Transverse colon (tissue), 4 donors: ENCODE measurements around the gene MAP3K3. TPM values are rescaled to one million over a fixed set of nuclear protein-coding genes. Genes with fewer than 3 reads are reported as not detected.

Experiments
- DNase-seq: peaks from one replicate; pipeline ENCODE4 v3.0.0-alpha.2; 2019
- H3K27ac ChIP-seq, 4 donors: fragments of 200-600 bp; sonication (generic); 2 replicates each; pipeline ENCODE4 v1.5.1; 2016 to 2018; ENCODE audit warnings: inconsistent platforms in 4 of 4
- H3K27me3 ChIP-seq: fragments of 200-600 bp; sonication (generic); 2 replicates; pipeline ENCODE4 v1.5.1; 2017; ENCODE audit warnings: inconsistent platforms
- H3K36me3 ChIP-seq, 4 donors: fragments of 200-600 bp; sonication (generic); 2 replicates each; pipeline ENCODE4 v1.5.1; 2017 to 2019; ENCODE audit warnings: inconsistent platforms in 4 of 4
- H3K4me1 ChIP-seq, 4 donors: fragments of 200-600 bp; sonication (generic); 2 replicates each; pipeline ENCODE4 v1.5.1; 2017 to 2020; ENCODE audit warnings: inconsistent platforms in 4 of 4
- H3K4me3 ChIP-seq, 4 donors: fragments of 200-600 bp; sonication (generic); 1 replicate in 1 of 4; 2 replicates in 3 of 4; pipeline versions ENCODE4 v1.5.1 to v1.6.1; 2017 to 2019; ENCODE audit warnings: inconsistent platforms in 4 of 4
- H3K9me3 ChIP-seq, 2 donors: fragments of 200-600 bp; sonication (generic); 2 replicates each; pipeline ENCODE4 v1.5.1; 2017 to 2019; ENCODE audit warnings: inconsistent platforms in 2 of 2
- EP300 ChIP-seq: sonication (generic); formaldehyde crosslinking; IDR thresholded peaks from one replicate; pipeline ENCODE4 v1.6.1; 2017; ENCODE audit warnings: antibody characterized with exemption, low read depth
- POLR2A ChIP-seq: fragments of 450-650 bp; IDR thresholded peaks from one replicate; pipeline ENCODE4 v1.6.1; 2016; ENCODE audit warnings: antibody characterized with exemption, mild to moderate bottlenecking, moderate library complexity
- POLR2AphosphoS5 ChIP-seq, 3 donors: sonication (generic); formaldehyde crosslinking; IDR thresholded peaks; one replicate each; pipeline ENCODE4 v1.6.1; 2016; ENCODE audit warnings: antibody characterized with exemption in 3 of 3
- WGBS, 2 donors: methylation state at CpG; one replicate each; pipeline ENCODE4 v1.1.5; 2018; ENCODE audit warnings: low coverage in 1 of 2; 5-methylcytosine and 5-hydroxymethylcytosine counted together
- in situ Hi-C, 4 donors: fragments of 200-750 bp; cut with MboI; loops; one replicate each; pipeline versions ENCODE4 v1.15.0 to v1.15.1; 2017; ENCODE audit warnings: low sequenced_read_pairs in 3 of 4, low pct_ligation_motif_present in 1 of 4, low pct_unique_long_range_greater_than_20kb in 1 of 4
- intact Hi-C: fragments of 100-400 bp; cut with DNase I; formaldehyde crosslinking; loops from one replicate; pipeline ENCODE4 v1.15.1; 2023; ENCODE audit warnings: low total_unique reads
- total RNA-seq, 4 donors: library from RNA; depleted of rRNA; stranded (reverse); fragments of >200 nt; gene quantifications; one replicate each; pipeline ENCODE4 v1.1.0, GENCODE V29; 2016
- TF ChIP-seq, protein P1 (sequence below), 5 experiments: fragments of 200-600 bp in 3 of 5; fragments of 450-650 bp in 2 of 5; sonication (generic) in 3 of 5; IDR thresholded peaks; 1 replicate in 2 of 5; 2 replicates in 3 of 5; pipeline ENCODE4 v1.5.1; 2016 to 2017; ENCODE audit warnings: antibody characterized with exemption in 5 of 5, inconsistent platforms in 3 of 5, mild to moderate bottlenecking in 2 of 5, moderate library complexity in 1 of 5

The MAP3K3 gene
- total RNA-seq, 4 donors from 2014 or later: 15.7 to 32.1 (median 24.7) TPM

DNA sequence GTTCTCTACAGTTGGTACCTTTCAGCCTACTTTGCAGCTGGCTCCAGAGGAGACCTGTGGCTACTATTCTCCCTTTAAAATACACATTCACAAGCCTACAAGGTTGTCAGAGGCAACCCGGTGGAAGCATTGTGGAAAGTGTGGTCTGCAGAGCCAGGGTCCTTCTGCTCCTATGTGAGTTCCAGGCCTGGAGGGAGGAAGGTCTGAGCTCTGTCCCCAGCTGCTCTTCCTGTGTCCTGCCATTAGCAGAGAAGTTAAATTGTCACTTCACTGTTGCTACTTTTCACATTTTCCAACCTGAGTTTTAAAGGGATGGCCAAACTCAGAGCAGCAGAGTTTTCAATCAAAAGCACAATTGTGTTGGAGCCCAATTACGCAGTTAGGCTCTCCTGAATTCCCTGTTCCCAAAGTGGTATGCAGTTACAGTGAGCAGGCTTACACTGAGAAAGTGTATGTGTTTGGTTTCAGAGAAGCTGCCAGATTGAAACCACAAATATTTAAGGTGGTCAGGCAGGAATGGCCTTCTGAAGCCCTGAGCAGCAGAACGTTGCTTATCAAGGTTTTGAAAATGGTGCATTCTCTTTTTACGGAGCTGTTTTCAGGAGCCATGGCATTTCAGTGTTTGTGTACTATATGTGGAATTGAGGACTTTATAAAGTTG lies 25.0 kb downstream of the MAP3K3 start:
- TF ChIP-seq POLR2AphosphoS5 (IDR thresholded peaks at IDR 0.05) (no peak), POLR2A (no peak)
- Histone ChIP-seq H3K4me3 (no peak overlapping the region), H3K27me3 (no peaks in the 10 kb centered on the region), H3K36me3 (peaks cover 0 to 8% (median 0%) of the 10 kb centered on the region in 4 donors), H3K27ac (peak overlapping the region in 1 of 4 donors; percentile 17), H3K9me3 (no peaks in the 10 kb centered on the region), H3K4me1 (peaks cover 0 to 9% (median 0%) of the 10 kb centered on the region in 4 donors)
- in situ Hi-C loops: no loop called here
- no peak for DNase-seq
- WGBS, 2 donors: 81% methylated on average over 4 of the region's 4 CpGs; no CpG with 5 or more reads in 1 of the 2 donors
- intact Hi-C loops: no loop called here

DNA sequence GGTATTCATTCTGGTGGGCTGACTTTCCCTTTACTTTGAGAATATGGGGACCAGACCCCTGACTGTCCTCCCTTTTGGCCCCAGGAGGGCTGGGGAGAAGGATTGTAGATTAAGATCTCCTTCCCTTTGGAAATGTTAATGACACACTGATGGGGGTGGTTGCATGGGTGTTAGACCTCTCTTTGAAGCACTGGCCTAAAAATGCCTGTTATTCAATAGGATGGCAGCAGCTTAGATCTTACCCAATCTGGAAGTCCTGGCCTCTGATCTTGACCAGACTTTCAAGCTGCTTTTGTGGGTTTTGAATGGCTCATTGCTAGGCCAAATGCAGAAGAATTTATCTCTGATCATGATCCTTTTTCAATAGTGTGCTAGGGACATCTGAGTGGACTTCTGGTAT lies 25.7 kb downstream of the MAP3K3 start:
- no peak overlapping the region for H3K4me3 ChIP-seq
- H3K27me3 ChIP-seq: no peaks in the 10 kb centered on the region
- no peak overlapping the region for H3K27ac ChIP-seq
- in situ Hi-C loops: no loop called here
- H3K4me1 ChIP-seq: peaks cover 0 to 12% (median 3%) of the 10 kb centered on the region in 4 donors
- intact Hi-C loops: no loop called here
- no peaks in the 10 kb centered on the region for H3K9me3 ChIP-seq
- peaks cover 0 to 12% (median 0%) of the 10 kb centered on the region in 4 donors for H3K36me3 ChIP-seq
- TF ChIP-seq, protein P1, sequence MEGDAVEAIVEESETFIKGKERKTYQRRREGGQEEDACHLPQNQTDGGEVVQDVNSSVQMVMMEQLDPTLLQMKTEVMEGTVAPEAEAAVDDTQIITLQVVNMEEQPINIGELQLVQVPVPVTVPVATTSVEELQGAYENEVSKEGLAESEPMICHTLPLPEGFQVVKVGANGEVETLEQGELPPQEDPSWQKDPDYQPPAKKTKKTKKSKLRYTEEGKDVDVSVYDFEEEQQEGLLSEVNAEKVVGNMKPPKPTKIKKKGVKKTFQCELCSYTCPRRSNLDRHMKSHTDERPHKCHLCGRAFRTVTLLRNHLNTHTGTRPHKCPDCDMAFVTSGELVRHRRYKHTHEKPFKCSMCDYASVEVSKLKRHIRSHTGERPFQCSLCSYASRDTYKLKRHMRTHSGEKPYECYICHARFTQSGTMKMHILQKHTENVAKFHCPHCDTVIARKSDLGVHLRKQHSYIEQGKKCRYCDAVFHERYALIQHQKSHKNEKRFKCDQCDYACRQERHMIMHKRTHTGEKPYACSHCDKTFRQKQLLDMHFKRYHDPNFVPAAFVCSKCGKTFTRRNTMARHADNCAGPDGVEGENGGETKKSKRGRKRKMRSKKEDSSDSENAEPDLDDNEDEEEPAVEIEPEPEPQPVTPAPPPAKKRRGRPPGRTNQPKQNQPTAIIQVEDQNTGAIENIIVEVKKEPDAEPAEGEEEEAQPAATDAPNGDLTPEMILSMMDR (IDR thresholded peaks at IDR 0.05): no peak
- TF ChIP-seq EP300 (no peak), POLR2A (no peak), POLR2AphosphoS5 (IDR thresholded peaks at IDR 0.05) (no peak)
- DNase-seq: no peak

DNA sequence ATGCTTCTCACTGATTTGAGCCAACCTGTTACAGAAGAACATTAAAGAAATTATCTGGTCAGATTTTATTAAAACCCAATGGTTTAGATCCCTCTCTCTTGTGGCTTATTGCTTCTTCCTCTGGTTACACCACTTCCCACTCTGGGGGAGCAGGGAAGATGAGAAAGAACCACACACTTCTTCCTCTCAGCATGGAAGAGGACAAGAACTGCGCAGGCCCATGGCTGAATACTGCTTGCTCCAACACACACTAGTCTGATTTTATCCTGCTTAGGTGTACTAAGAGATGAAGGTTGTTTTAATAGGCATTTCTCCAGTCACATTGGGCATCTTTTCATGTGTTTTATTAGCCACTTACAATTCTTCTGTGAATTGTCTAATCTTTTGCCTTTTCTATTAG lies 27.6 kb downstream of the MAP3K3 start:
- no peak overlapping the region for H3K4me3 ChIP-seq
- intact Hi-C loops (no loop called here), in situ Hi-C loops (no loop called here)
- H3K27me3 ChIP-seq: no peaks in the 10 kb centered on the region
- no peak overlapping the region for H3K27ac ChIP-seq
- DNase-seq: no peak
- TF ChIP-seq, protein P1 (IDR thresholded peaks at IDR 0.05): no peak
- TF ChIP-seq POLR2AphosphoS5 (IDR thresholded peaks at IDR 0.05) (no peak), POLR2A (no peak), EP300 (no peak)
- peaks cover 0 to 15% (median 3%) of the 10 kb centered on the region in 4 donors for H3K4me1 ChIP-seq
- H3K36me3 ChIP-seq: peaks cover 0 to 15% (median 4%) of the 10 kb centered on the region in 4 donors
- H3K9me3 ChIP-seq: no peaks in the 10 kb centered on the region
- WGBS, 2 donors: 71 to 81% methylated on average over 1 of the region's 1 CpG

DNA sequence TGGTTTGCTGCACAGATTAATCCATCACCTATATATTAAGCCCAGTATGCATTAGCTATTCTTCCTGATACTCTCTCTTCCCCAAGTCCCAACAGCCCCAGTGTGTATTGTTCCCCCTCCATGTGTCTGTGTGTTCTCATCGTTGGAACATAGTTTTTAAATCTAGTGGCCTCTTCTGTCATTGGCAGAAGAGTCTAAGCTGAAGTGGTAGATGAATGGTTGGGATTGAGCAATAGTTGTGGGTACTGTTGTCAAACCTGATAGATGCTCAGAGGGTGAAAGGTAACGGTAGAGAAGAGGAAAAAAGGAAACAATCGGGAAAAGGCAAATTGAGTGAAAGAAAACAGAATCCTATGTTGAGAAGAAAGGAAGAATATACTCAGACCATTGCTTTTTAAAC lies 29.9 kb downstream of the MAP3K3 start:
- H3K27ac ChIP-seq: no peak overlapping the region

More for the DNA sequence above, 29.9 kb downstream of the MAP3K3 start:
- H3K9me3 ChIP-seq: no peaks in the 10 kb centered on the region
- H3K36me3 ChIP-seq: peaks cover 0 to 15% (median 4%) of the 10 kb centered on the region in 4 donors
- H3K27me3 ChIP-seq: no peaks in the 10 kb centered on the region
- H3K4me1 ChIP-seq: peaks cover 0 to 6% (median 3%) of the 10 kb centered on the region in 4 donors
- no peak for TF ChIP-seq EP300
- TF ChIP-seq POLR2A: no peak
- TF ChIP-seq, protein P1 (IDR thresholded peaks at IDR 0.05): no peak
- no peak for TF ChIP-seq POLR2AphosphoS5 (IDR thresholded peaks at IDR 0.05)
- DNase-seq: no peak
- WGBS, 2 donors: 60 to 81% methylated on average over 3 of the region's 3 CpGs
- in situ Hi-C loops: no loop called here
- intact Hi-C loops: no loop called here
- no peak overlapping the region for H3K4me3 ChIP-seq
